GM03348 (cell line): Measurements from ENCODE around the gene ZBTB17.
"Not testable (repeated sequence)": the region's sequence is repeated elsewhere in the genome, so short reads cannot be mapped to it uniquely, and the experiment has no call there.

Experiments
- DNase-seq: peaks from one replicate; pipeline ENCODE4 v3.0.0; 2012; ENCODE audit warnings: low spot score

ZBTB17 gene

DNA sequence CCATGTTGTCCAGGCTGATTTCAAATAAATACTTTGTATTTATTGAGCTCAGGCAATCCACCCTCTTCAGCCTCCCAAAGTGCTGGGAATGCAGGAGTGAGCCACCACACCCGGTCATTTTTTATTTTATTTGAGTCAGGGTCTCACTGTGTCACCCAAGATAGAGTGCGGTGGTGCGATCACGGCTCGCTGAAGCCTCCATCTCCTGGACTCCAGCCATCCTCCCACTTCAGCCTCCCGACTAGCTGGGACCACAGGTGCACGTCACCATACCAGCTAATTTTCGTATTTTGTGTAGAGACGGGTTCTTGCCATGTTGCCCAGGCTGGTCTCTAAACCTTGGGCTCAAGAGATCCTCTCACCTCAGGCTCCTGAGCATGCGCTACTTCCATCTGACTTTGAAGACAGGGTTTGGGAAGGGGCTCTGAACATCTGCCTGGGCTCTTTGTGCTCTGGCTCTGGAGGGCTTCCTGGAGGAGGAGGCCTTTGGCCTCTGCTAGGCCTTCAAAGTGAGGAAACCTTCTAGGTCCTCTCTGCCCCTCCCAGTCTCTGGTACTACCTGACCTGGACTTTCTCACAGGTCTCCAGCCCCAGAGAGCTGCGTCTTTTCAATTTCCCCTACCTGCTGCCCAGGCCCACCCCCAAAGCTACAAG, 36.2 kb upstream of the ZBTB17 start:
- DNase-seq = no peak

GRCh38 chr1:16010837-16011236, 34.9 kb upstream of the ZBTB17 start:
- DNase-seq = no peak

DNA sequence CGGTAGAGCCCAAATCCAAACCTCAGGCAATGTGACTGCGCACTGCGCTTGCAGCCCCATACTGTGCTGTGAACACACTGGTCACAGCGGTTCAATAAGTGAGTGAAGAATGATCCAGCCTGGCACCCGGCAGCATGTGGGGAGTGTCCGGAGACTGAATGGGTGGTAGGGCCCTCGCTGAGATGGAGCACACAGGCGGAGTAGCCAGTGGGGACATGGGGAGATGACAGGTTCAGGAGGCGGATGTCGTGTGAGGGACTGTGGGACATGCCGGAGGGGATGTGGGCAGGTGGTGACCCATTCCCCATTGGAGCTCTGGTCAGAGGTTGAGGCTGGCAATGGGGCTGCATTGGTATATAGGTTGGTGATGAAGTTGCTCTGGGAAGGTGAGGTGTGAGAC, 33.8 kb upstream of the ZBTB17 start:
- DNase-seq = no peak

DNA sequence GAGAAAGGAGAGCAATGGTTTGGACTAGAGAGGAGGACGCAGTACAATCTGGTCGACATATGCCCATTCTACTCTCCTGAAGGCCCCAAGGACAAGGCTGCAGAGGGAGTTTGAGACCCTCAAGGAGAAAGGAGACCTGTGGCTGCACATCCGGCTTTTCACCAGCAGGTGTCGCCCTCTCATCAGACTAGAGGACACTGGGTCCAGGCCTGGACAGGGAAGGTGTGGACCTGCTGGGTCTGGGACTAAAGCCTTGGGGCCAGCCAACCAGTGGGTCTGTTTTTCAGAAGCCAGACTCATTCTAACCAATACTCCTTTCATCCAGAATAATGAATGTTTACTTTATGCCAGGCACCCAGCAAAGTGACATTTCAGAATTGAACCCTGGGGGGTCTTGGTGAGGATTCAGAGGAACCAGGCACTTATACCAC, 33.1 kb upstream of the ZBTB17 start:
- DNase-seq = peak; percentile 88

DNA sequence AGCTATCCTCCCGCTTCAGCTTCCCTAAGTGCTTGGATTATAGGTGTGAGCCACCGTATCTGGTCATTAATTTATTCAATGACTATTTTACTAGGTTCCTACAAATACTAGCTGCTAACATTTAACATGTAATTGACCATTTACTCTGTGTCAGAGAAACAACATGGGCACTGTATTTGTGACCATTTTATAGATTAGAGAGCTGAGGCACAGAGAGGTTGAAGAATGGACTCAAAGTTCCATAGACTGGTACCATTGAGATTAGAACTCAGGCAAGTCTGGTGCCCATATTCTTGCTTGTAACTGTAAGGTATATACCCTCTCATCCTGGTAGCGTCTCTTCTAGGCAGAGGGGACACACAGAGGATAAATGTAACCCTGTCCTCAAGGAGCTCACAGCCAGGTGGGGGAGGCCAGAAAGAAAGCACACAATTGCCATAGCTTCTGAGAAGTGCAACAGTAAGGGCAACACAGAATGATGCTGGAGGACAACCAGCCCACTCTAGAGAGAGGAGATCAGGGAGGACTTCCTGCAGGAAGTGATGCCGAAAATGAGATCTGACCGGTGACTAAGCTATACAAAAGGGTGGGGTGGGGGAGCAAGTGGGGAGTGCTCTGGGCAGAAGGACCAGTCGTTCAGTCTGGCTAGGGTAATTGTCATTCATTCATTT, 31.9 kb upstream of the ZBTB17 start:
- DNase-seq = no peak

- DNase-seq = peak; percentile 63
Observed at GRCh38 chr1:16006552-16007485, 30.9 kb upstream of the ZBTB17 start.

DNA sequence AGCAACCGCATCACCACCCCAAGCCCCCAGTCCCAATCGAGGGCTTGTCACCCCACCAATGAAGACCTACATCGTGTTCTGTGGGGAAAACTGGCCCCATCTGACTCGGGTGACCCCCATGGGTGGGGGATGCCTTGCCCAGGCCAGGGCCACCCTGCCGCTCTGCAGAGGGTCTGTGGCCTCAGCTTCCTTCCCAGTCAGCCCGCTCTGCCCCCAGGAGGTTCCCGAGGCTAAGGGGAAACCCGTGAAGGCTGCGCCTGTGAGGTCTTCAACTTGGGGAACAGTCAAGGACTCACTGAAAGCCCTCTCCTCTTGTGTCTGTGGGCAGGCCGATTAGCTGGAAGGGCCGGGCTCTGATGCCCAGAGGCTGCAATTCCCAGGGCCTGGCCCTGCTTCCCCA, 30.1 kb upstream of the ZBTB17 start:
- DNase-seq = no peak

DNA sequence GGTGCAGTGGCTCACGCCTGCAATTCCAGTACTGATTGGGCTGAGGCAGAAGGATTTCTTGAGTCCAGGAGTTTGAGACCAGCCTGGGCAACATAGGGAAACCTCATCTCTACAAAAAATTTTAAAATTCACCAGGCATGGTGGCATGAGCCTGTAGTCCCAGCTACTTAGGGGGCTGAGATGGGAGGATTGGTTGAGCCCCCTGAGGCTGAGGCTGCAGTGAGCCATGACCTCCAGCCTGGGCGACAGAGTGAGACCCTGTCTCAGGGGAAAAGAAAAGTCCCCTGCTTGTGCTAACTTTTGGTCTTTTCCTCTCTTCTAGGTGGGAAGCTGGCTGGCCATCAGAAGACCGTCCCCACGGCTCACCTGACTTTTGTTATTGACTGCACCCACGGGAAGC, 29.7 kb upstream of the ZBTB17 start:
- DNase-seq = no peak

GRCh38 chr1:16001274-16001673, 25.4 kb upstream of the ZBTB17 start:
- DNase-seq = not testable (repeated sequence)

DNA sequence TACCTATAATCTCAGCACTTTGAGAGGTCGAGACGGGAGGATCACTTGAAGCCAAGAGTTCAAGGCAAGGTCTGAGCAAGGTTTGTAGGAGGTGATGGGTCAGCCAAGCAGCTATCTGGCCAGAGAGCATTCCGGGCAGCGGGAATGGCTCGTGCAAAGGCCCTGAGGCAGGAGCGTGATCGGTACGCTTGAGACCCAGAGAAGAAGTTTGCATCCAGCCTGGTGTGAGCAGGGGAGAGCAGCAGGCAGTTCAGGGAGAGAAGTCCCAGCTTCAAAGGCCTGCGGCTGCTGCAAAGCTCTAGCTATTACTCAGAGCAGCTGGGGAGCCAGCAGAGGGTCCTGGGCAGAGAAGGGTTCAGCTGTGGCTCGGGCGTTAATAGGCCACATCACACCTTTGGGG, 23.0 kb upstream of the ZBTB17 start:
- no peak for DNase-seq

DNA sequence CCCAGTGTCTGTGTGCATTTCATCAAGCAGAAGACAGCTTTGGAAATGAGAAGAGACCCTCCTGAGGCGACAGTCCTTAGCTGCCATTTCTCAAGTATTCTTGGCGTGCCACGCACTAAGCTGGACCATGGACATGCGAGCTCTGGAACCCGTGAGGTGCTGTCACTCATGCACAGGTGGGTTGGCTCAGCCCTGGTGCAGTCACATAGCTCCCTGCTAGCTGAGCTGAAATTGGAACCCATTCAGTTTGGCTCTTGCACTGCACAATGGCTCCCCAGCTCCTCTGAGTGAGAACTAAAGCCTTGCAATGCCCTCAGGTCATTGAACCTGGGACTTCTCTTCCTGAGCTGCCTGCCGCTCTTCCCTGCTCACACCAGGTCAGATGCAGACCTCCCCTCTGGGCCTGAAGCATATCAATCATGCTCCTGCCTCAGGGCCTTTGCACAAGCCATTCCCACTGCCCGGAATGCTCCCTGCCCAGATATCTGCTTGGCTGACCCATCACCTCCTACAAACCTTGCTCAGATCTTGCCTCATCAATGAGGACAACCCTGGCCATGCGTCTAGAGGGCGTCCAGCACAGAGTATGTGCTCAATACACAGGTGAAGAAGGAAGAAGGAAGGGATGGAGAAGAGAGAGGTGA, 21.9 kb upstream of the ZBTB17 start:
- no peak for DNase-seq

- no peak for DNase-seq
Observed at GRCh38 chr1:15997076-15997585, 21.2 kb upstream of the ZBTB17 start.

DNA sequence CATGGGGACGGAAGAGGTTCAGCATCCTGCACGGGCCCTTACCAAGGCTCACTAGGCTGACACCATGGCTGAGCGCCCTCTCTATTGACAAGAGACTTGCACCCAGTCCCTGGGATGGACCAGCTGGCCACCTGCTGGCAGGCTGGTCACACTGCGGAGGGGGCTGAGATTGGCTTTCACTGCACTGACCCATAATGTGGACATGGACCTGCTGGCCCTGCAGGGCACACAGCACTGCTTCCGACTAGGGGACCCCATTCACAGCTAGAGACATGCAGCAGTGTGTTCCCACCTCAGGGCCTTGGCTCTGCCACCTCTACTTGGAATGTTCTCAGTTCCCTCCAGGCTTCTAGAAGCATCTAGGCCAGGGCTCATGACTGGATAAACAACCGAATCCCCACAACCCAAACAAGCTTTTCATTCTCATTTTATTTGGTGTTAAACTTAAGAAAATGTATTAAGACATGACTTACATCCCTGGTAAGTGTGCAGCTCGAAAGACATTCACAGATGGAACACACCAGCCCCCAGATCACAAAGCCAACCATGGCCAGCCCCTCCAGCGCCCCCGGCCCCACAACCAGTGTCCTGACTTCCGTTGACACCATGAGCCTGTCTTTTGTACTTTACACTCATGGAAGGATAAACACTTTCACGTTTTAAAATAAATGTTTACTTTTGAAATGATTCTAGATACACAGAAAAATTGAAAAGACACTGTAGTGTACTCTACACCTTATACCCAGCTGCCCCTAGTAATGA, 18.9 kb upstream of the ZBTB17 start:
- peak; percentile 86 for DNase-seq

- DNase-seq = no peak
Observed at GRCh38 chr1:15994081-15994480, 18.2 kb upstream of the ZBTB17 start.

- no peak for DNase-seq
Observed at GRCh38 chr1:15993666-15994065, 17.8 kb upstream of the ZBTB17 start.

- no peak for DNase-seq
Observed at GRCh38 chr1:15992582-15993500, 16.9 kb upstream of the ZBTB17 start.

DNA sequence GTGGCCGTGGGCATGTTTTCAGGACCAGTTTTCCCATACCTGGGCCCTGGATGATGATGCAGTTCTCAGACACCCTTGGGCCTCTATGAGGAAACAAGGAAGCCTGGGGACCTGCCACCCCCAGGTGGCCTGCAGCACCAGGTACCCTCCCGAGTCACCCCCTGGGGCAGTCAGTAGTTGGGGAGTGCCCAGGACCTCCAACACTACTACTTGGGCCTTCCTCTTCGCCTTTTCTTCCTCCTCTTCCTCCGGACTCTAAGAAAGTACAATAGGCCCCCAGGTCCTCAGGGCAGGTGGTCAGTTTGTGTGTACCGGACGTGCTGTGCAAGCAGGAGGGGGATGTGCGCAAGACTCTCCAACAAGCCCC, 16.3 kb upstream of the ZBTB17 start:
- no peak for DNase-seq

DNA sequence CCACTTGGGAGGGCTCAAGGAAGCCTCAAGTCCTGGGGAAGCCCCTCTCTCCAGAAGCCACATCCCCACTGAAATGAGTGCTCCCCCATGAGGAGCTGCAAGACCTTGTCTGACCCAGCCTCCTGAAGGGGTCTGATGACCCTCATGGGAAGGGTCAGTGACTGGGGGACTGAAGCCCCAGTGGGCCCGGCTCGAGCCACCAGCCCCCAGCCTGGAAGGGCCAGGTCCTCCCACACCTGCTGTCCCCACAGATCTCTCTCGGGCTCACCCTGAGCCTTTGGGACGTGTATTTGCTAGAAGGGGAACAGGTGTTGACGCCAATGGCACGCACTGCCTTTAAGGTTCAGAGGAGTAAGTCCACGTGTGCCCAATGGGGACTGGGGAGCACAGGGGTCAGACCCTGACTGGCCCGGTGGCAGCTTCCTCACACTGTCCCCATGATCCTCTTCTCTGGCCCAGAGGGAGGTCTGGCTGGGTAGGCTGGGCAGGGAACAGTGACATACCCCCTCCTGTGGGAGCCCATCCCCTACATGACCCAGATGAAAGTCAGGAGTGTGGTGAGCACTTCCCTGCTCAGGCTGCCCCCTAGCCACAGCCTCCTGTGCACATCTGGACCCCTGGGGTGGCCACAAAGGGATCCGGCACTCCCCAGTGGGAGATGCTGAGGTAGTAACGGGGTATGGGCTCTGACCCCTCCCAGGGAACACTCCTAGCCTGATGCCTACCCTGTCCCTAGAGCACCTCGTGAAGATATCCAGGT, 15.7 kb upstream of the ZBTB17 start:
- DNase-seq = no peak

- DNase-seq = no peak
Observed at GRCh38 chr1:15989776-15990175, 13.9 kb upstream of the ZBTB17 start.
